Stimulated activated CD4-positive, alpha-beta T cell treated with anti-CD3 and anti-CD28 coated beads, Interleukin-1b, Interleukin-23, amount 100 ng/mL, for 1 hour (primary cell): ENCODE data around the gene COPG2.

ENCODE experiments used
- DNase-seq, 2 donors: peaks; one replicate each; pipeline ENCODE4 v3.0.0-alpha.2; 2020; ENCODE audit warnings: low read depth in 2 of 2

The COPG2 gene

DNA sequence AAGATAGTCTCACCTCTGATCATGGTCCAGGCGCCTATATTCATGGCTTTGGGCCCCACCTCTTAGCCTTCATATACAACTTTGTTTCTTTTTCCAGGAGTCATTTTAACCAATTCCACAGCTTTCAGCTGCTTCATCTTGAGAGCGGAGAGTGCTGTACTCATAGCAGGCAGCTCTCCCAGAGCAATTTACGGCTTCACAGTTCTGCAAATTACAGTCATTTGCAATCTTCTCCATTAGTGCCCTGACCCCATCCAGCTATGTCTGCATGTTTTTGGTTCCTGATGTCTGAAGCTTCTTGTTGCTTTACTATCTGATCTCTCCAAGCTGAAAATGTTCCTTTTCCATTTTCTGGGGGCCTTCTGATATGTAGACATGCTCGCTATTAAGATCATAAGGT is 194.7 kb downstream of the COPG2 start:
- DNase-seq, result no peak

- no peak for DNase-seq
Observed at GRCh38 chr7:130473289-130473688, 195.3 kb downstream of the COPG2 start.

DNA sequence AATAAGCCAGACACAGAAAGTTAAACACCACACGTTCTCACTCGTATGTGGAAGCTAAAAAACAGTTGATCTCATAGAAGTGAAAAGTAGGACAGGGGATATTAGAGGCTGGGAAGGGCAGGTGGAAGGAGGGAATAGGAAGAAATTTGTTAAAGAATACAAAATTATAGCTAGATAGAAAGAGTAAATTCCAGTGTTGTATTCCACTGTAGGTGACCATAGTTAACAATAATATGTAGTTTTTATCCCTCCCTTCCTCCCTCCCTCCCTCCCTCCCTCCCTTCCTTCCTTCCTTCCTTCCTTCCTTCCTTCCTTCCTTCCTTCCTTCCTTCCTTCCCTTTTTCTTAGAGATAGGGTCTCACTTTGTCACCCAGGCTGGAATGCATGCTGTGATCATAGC is 196.6 kb downstream of the COPG2 start:
- no peak for DNase-seq

GRCh38 chr7:130468612-130469011 is 199.9 kb downstream of the COPG2 start:
- no peak for DNase-seq

DNA sequence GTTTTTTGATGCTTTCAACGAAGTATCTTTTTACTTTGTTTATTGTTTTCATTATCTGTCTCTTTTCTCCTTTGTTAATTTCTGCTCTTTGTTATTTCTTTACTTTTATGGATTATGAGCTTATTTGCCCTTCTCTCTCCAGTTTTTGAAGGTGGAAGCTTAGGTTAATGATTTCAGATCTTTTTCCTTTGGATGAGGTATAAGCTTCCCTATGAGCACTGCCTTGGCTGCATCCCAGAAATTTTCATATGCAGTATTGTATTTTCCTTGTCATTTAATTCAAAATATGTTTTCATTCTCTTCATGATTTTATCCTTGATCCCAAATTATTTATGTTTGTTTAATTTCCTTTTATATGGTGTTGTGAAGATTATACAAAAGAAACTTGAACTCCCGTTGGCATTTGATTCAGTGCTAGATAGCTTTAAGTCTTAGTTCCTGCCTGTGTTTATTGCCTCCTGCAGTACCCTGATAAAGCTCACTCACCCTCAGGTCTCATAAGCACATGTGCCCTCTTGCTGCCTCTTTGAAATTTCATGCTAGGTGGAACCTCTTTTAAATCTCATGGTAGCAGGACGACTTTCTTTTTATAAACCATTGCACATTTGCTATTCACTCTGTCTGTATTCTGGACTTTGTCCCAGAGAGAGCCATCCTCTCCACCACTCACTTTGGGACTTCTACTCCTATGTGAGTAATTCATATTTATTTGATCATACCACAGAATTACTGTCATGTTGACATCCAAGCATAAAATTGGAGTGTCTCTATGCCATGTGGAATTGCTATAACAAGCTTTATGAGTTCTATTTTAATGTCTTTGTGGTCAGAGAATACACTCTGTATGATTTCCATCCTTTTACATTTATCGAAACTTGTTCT is 204.8 kb downstream of the COPG2 start:
- no peak for DNase-seq

- no peak for DNase-seq
Observed at GRCh38 chr7:130461272-130461671, 207.3 kb downstream of the COPG2 start.

- DNase-seq, result no peak
Observed at GRCh38 chr7:130458257-130458656, 210.3 kb downstream of the COPG2 start.
